Fibroblast of skin of abdomen (primary cell): ENCODE data around the gene TGM6.

Experiments
- DNase-seq: peaks from one replicate; pipeline ENCODE4 v3.0.0-alpha.2; 2013

TGM6 gene

GRCh38 chr20:2365091-2365490 lies 15.6 kb upstream of the TGM6 start:
- DNase-seq: no peak

GRCh38 chr20:2365666-2366065 lies 15.0 kb upstream of the TGM6 start:
- no peak for DNase-seq

GRCh38 chr20:2368621-2369020 lies 12.1 kb upstream of the TGM6 start:
- DNase-seq: no peak

GRCh38 chr20:2373098-2373497 lies 7.6 kb upstream of the TGM6 start:
- no peak for DNase-seq

GRCh38 chr20:2374346-2375125 lies 6.2 kb upstream of the TGM6 start:
- DNase-seq: no peak

- no peak for DNase-seq
These were observed 1.8 kb upstream of the TGM6 start for GRCh38 chr20:2378893-2379292.

- no peak for DNase-seq
These were observed 1.0 kb upstream of the TGM6 start for GRCh38 chr20:2379511-2380229.

- DNase-seq: no peak
These were observed 602 bp downstream of the TGM6 start for GRCh38 chr20:2381303-2381702.

- no peak for DNase-seq
These were observed 2.1 kb downstream of the TGM6 start for GRCh38 chr20:2382833-2383232.

- DNase-seq: peak; percentile 6
These were observed 4.3 kb downstream of the TGM6 start for GRCh38 chr20:2385026-2385425.

- DNase-seq: no peak
These were observed 4.8 kb downstream of the TGM6 start for GRCh38 chr20:2385496-2385895.

- DNase-seq: peak; percentile 58
These were observed 5.9 kb downstream of the TGM6 start for GRCh38 chr20:2386516-2387179.

- peak; percentile 34 for DNase-seq
These were observed 6.5 kb downstream of the TGM6 start for GRCh38 chr20:2387180-2387577.

- DNase-seq: no peak
These were observed 6.9 kb downstream of the TGM6 start for GRCh38 chr20:2387580-2387979.

GRCh38 chr20:2390951-2391675 lies 10.4 kb downstream of the TGM6 start:
- DNase-seq: no peak

- DNase-seq: no peak
These were observed 13.8 kb downstream of the TGM6 start for GRCh38 chr20:2394411-2395055.

GRCh38 chr20:2395136-2395535 lies 14.4 kb downstream of the TGM6 start:
- no peak for DNase-seq

GRCh38 chr20:2396241-2396814 lies 15.6 kb downstream of the TGM6 start:
- DNase-seq: no peak

- DNase-seq: no peak
These were observed 16.4 kb downstream of the TGM6 start for GRCh38 chr20:2397091-2397490.

GRCh38 chr20:2397595-2398145 lies 17.0 kb downstream of the TGM6 start:
- DNase-seq: no peak

- no peak for DNase-seq
These were observed 17.7 kb downstream of the TGM6 start for GRCh38 chr20:2398449-2398848.

- DNase-seq: no peak
These were observed 18.7 kb downstream of the TGM6 start for GRCh38 chr20:2399390-2399789.
